WERI-Rb-1 (cell line): Measurements from ENCODE around the gene RPL39L.
"Not testable (repeated sequence)": the region's sequence is repeated elsewhere in the genome, so short reads cannot be mapped to it uniquely, and the experiment has no call there.

Experiments
- DNase-seq: peaks from one replicate; pipeline ENCODE4 v3.0.0-alpha.2; 2020
- H3K27ac ChIP-seq: fragments of 250-450 bp; sonication (Bioruptor Pico); 2 replicates; pipeline ENCODE4 v1.5.1; 2020; ENCODE audit warnings: mild to moderate bottlenecking, moderate library complexity
- H3K27me3 ChIP-seq: fragments of 250-450 bp; sonication (Bioruptor Pico); 2 replicates; pipeline ENCODE4 v1.5.1; 2021; ENCODE audit warnings: mild to moderate bottlenecking, low read depth, moderate library complexity; ENCODE audit not compliant: insufficient read depth, severe bottlenecking
- H3K36me3 ChIP-seq: fragments of 250-450 bp; sonication (Bioruptor Pico); 2 replicates; pipeline ENCODE4 v1.5.1; 2020; ENCODE audit warnings: mild to moderate bottlenecking, moderate library complexity
- H3K4me3 ChIP-seq: 2 replicates; pipeline ENCODE4 v1.5.1; 2011; ENCODE audit warnings: low read depth, mild to moderate bottlenecking, control low read depth, low read length
- H3K9me3 ChIP-seq: fragments of 250-450 bp; sonication (Bioruptor Pico); 2 replicates; pipeline ENCODE4 v1.5.1; 2021; ENCODE audit warnings: mild to moderate bottlenecking, moderate library complexity; ENCODE audit not compliant: severe bottlenecking
- CTCF ChIP-seq: IDR thresholded peaks from 2 replicates; pipeline ENCODE4 v1.5.1; 2011; ENCODE audit warnings: low read depth, mild to moderate bottlenecking, control low read depth, inconsistent platforms, low read length

RPL39L gene

GRCh38 chr3:187150186-187150585, 10.9 kb upstream of the RPL39L start:
- no peak overlapping the region for H3K27ac ChIP-seq
- no peak for TF ChIP-seq CTCF
- H3K27me3 ChIP-seq = no peaks in the 10 kb centered on the region
- no peaks in the 10 kb centered on the region for H3K36me3 ChIP-seq
- peaks cover 8% of the 10 kb centered on the region for H3K9me3 ChIP-seq
- no peak for DNase-seq
- H3K4me3 ChIP-seq = no peak overlapping the region

GRCh38 chr3:187146389-187146788, 7.1 kb upstream of the RPL39L start:
- Histone ChIP-seq H3K9me3 (peaks cover 11% of the 10 kb centered on the region), H3K27ac (no peak overlapping the region), H3K36me3 (no peaks in the 10 kb centered on the region), H3K27me3 (no peaks in the 10 kb centered on the region), H3K4me3 (no peak overlapping the region)
- no peak for DNase-seq
- no peak for TF ChIP-seq CTCF

GRCh38 chr3:187145149-187145895, 6.0 kb upstream of the RPL39L start:
- H3K36me3 ChIP-seq = no peaks in the 10 kb centered on the region

GRCh38 chr3:187139895-187140253, 578 bp upstream of the RPL39L start:
- no peak overlapping the region for H3K4me3 ChIP-seq

More at GRCh38 chr3:187145149-187145895, 6.0 kb upstream of the RPL39L start:
- Histone ChIP-seq H3K27me3 (no peaks in the 10 kb centered on the region), H3K4me3 (no peak overlapping the region), H3K9me3 (peaks cover 11% of the 10 kb centered on the region), H3K27ac (no peak overlapping the region)
- no peak for TF ChIP-seq CTCF
- DNase-seq = no peak

GRCh38 chr3:187136936-187137335, 2.4 kb downstream of the RPL39L start:
- Histone ChIP-seq H3K27ac (no peak overlapping the region), H3K4me3 (no peak overlapping the region), H3K27me3 (no peaks in the 10 kb centered on the region), H3K9me3 (no peaks in the 10 kb centered on the region), H3K36me3 (no peaks in the 10 kb centered on the region)
- no peak for TF ChIP-seq CTCF
- DNase-seq = no peak

More at GRCh38 chr3:187139895-187140253, 578 bp upstream of the RPL39L start:
- Histone ChIP-seq H3K9me3 (no peaks in the 10 kb centered on the region), H3K27me3 (no peaks in the 10 kb centered on the region), H3K36me3 (no peaks in the 10 kb centered on the region), H3K27ac (no peak overlapping the region)
- DNase-seq = no peak
- TF ChIP-seq CTCF = no peak

GRCh38 chr3:187136337-187136736, 3.0 kb downstream of the RPL39L start:
- no peak for TF ChIP-seq CTCF
- H3K27me3 ChIP-seq = no peaks in the 10 kb centered on the region
- H3K9me3 ChIP-seq = no peaks in the 10 kb centered on the region
- H3K36me3 ChIP-seq = no peaks in the 10 kb centered on the region
- no peak for DNase-seq
- no peak overlapping the region for H3K27ac ChIP-seq
- H3K4me3 ChIP-seq = no peak overlapping the region

- H3K27me3 ChIP-seq, H3K4me3 ChIP-seq, H3K9me3 ChIP-seq, H3K36me3 ChIP-seq, DNase-seq, H3K27ac ChIP-seq: not testable (repeated sequence)
These were observed 4.1 kb downstream of the RPL39L start for GRCh38 chr3:187135172-187135690.

GRCh38 chr3:187133181-187133580, 6.1 kb downstream of the RPL39L start:
- not testable (repeated sequence) for H3K27me3 ChIP-seq, H3K36me3 ChIP-seq, H3K4me3 ChIP-seq, H3K27ac ChIP-seq, DNase-seq, H3K9me3 ChIP-seq
